Panc1 (cell line): ENCODE measurements around the gene TCHP. TPM values are rescaled to one million over a fixed set of nuclear protein-coding genes. Genes with fewer than 3 reads are reported as not detected.

ENCODE experiments used
- ATAC-seq: fragments of 200-7000 bp; cut with Tn5 transposase; 2 replicates; pipeline ENCODE4 v1.9.1; 2020; ENCODE audit warnings: mild to moderate bottlenecking, moderate library complexity
- BruUV-seq: library from RNA; stranded (reverse); fragments of 400-500 nt; replicated peaks from 2 replicates; lab custom pipeline; 2021; lab: Mats Ljungman, UMichigan
- CTCF ChIA-PET: fragments of 300-600 bp; sonication (Branson Sonifier 250); formaldehyde crosslinking; loops from one replicate; lab custom pipeline; 2022; ENCODE audit warnings: antibody characterized with exemption; lab: Charles Lee
- POLR2A ChIA-PET: fragments of 300-600 bp; sonication (Branson Sonifier 250); formaldehyde crosslinking; loops from one replicate; lab custom pipeline; 2022; ENCODE audit warnings: antibody characterized with exemption; lab: Charles Lee
- DNase-seq: peaks from one replicate; pipeline ENCODE4 v3.0.0-alpha.2; 2010; ENCODE audit warnings: low read depth, low spot score
- H3K27ac ChIP-seq: 2 replicates; pipeline ENCODE4 v1.5.1; 2011; ENCODE audit warnings: mild to moderate bottlenecking, low read length, inconsistent platforms
- H3K27me3 ChIP-seq: fragments of 200-500 bp; sonication (Bioruptor generic); 2 replicates; pipeline ENCODE4 v1.6.0; 2014; ENCODE audit warnings: low read length, inconsistent platforms; ENCODE audit not compliant: control insufficient read depth, insufficient read depth
- H3K36me3 ChIP-seq: fragments of 200-500 bp; sonication (Bioruptor generic); 2 replicates; pipeline ENCODE4 v1.5.1; 2014; ENCODE audit warnings: inconsistent platforms, mild to moderate bottlenecking, low read length, moderate library complexity; ENCODE audit not compliant: control insufficient read depth, insufficient read depth
- H3K4me1 ChIP-seq: 2 replicates; pipeline ENCODE4 v1.5.1; 2011; ENCODE audit warnings: inconsistent platforms, mild to moderate bottlenecking, low read length, moderate library complexity; ENCODE audit not compliant: control insufficient read depth, insufficient read depth
- H3K4me3 ChIP-seq, 2 experiments: 2 replicates each; pipeline ENCODE4 v1.5.1; 2011 to 2012; ENCODE audit warnings: low read depth in 2 of 2, low read length in 2 of 2, mild to moderate bottlenecking in 2 of 2, inconsistent platforms in 1 of 2, moderate library complexity in 1 of 2
- H3K9me3 ChIP-seq: fragments of 200-500 bp; sonication (Bioruptor generic); 2 replicates; pipeline ENCODE4 v1.5.1; 2014; ENCODE audit warnings: low read depth, mild to moderate bottlenecking, inconsistent platforms, low read length, moderate library complexity; ENCODE audit not compliant: control insufficient read depth, insufficient read depth
- POLR2AphosphoS5 ChIP-seq: IDR thresholded peaks from 2 replicates; pipeline ENCODE4 v1.6.1; 2012; ENCODE audit warnings: mild to moderate bottlenecking, low read depth, low read length, moderate library complexity
- REST ChIP-seq, 2 experiments: IDR thresholded peaks; 2 replicates each; pipeline ENCODE4 v1.6.1; 2011 to 2012; ENCODE audit warnings: low read depth in 2 of 2, control low read depth in 1 of 2, low read length in 1 of 2, mild to moderate bottlenecking in 1 of 2, moderate library complexity in 1 of 2; ENCODE audit not compliant: insufficient read depth in 1 of 2
- SIN3A ChIP-seq: IDR thresholded peaks from 2 replicates; pipeline ENCODE4 v1.6.1; 2012; ENCODE audit warnings: low read depth, mild to moderate bottlenecking, low read length, moderate library complexity, borderline replicate concordance; ENCODE audit not compliant: insufficient read depth
- TCF7L2 ChIP-seq: IDR thresholded peaks from 2 replicates; pipeline ENCODE4 v1.6.1; 2011; ENCODE audit warnings: mild to moderate bottlenecking, low read depth, low read length, inconsistent platforms
- in situ Hi-C: cut with HindIII; loops from 2 replicates; pipeline ENCODE4 v1.10.0; 2016; ENCODE audit warnings: low sequenced_read_pairs, low pct_unique_long_range_greater_than_20kb
- intact Hi-C: fragments of 100-400 bp; cut with micrococcal nuclease; formaldehyde crosslinking; loops from one replicate; pipeline ENCODE4 v1.10.0; 2022; ENCODE audit not compliant: unreplicated experiment
- total RNA-seq: library from RNA; stranded (reverse); gene quantifications from one replicate; pipeline ENCODE4 v1.2.1, GENCODE V29; 2021; ENCODE audit not compliant: unreplicated experiment
- TF ChIP-seq, protein P1 (sequence below): fragments of 450-650 bp; IDR thresholded peaks from 2 replicates; pipeline ENCODE4 v1.5.1; 2017; ENCODE audit warnings: mild to moderate bottlenecking

Gene TCHP
- total RNA-seq, 1 experiment from 2014 or later: 25.0 TPM

DNA sequence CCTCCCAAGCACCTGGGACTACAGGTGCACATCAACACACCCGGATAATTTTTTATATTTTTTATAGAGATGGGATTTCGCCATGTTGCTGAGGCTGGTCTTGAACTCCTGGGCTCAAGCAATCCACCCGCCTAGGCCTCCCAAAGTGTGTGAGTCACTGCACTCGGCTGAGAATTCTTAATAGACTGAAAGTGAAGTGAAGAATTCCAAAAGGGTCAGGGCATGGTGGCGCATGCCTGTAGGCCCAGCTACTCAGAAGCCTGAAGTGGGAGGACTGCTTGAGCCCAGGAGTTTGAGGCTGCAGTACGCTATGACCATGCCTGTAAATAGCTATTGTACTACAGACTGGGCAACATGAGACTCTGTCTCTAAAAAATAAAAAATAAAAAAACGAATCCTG, 43.7 kb downstream of the TCHP start:
- DNase-seq (no peak), ATAC-seq (no peak)
- no peak overlapping the region for H3K4me3 ChIP-seq
- TF ChIP-seq TCF7L2: no peak
- no peaks in the 10 kb centered on the region for H3K36me3 ChIP-seq
- no TSS peak for BruUV-seq
- H3K27ac ChIP-seq: no peak overlapping the region
- H3K27me3 ChIP-seq: no peaks in the 10 kb centered on the region
- POLR2A ChIA-PET: interaction anchor here (0.7 kb wide), 1 partner anchor 246 kb away, joined by 5 read pairs; no protein-coding TSS in a partner anchor
- CTCF ChIA-PET: no interaction called here
- no peaks in the 10 kb centered on the region for H3K4me1 ChIP-seq
- in situ Hi-C loops: no loop called here
- H3K9me3 ChIP-seq: no peaks in the 10 kb centered on the region
- intact Hi-C loops: no loop called here

GRCh38 chr12:109944561-109945359, 44.7 kb downstream of the TCHP start:
- Histone ChIP-seq H3K27me3 (no peaks in the 10 kb centered on the region), H3K27ac (no peak overlapping the region), H3K36me3 (peaks cover 3% of the 10 kb centered on the region; the same call in 1 of the 2 replicates), H3K4me3 (no peak overlapping the region), H3K9me3 (no peaks in the 10 kb centered on the region), H3K4me1 (no peaks in the 10 kb centered on the region)
- TF ChIP-seq, protein P1, sequence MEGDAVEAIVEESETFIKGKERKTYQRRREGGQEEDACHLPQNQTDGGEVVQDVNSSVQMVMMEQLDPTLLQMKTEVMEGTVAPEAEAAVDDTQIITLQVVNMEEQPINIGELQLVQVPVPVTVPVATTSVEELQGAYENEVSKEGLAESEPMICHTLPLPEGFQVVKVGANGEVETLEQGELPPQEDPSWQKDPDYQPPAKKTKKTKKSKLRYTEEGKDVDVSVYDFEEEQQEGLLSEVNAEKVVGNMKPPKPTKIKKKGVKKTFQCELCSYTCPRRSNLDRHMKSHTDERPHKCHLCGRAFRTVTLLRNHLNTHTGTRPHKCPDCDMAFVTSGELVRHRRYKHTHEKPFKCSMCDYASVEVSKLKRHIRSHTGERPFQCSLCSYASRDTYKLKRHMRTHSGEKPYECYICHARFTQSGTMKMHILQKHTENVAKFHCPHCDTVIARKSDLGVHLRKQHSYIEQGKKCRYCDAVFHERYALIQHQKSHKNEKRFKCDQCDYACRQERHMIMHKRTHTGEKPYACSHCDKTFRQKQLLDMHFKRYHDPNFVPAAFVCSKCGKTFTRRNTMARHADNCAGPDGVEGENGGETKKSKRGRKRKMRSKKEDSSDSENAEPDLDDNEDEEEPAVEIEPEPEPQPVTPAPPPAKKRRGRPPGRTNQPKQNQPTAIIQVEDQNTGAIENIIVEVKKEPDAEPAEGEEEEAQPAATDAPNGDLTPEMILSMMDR: no peak
- TF ChIP-seq TCF7L2 (no peak), REST (IDR thresholded peaks at IDR 0.05; ENCODE audit: insufficient read depth in 1 of 2, low read depth in 2 of 2, low read length in 1 of 2) (no peak), POLR2AphosphoS5 (no peak), SIN3A (no peak)
- POLR2A ChIA-PET: no interaction called here
- CTCF ChIA-PET: no interaction called here
- BruUV-seq: no TSS peak
- intact Hi-C loops (no loop called here), in situ Hi-C loops (no loop called here)
- ATAC-seq (no peak), DNase-seq (no peak)

DNA sequence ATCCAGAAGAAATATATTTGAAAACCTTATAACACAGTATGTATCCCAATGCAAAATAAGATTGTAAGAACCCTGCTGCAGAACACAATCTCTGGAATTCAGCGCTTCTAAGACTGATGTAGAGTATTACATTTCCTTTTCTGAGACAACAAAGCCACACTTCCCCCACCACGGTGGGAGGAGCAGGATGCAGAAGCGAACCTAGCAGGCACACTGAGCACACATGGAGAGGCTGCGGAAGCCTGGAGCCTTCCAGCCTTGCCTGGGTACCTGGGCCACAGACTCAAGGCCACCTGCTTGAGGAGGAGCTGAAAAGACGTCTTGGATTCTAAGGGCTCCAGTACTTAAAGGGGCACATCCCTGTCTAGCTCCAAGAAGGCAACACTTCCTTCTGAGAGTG, 46.4 kb downstream of the TCHP start:
- intact Hi-C loops: no loop called here
- in situ Hi-C loops: no loop called here
- no peak for DNase-seq
- no TSS peak for BruUV-seq
- CTCF ChIA-PET: no interaction called here
- Histone ChIP-seq H3K4me3 (no peak overlapping the region), H3K4me1 (no peaks in the 10 kb centered on the region), H3K27ac (no peak overlapping the region), H3K9me3 (no peaks in the 10 kb centered on the region), H3K36me3 (peaks cover 7% of the 10 kb centered on the region), H3K27me3 (no peaks in the 10 kb centered on the region)
- POLR2A ChIA-PET: interaction anchor here (0.6 to 0.7 kb wide), 2 partner anchors 20 to 104 kb away, joined by 5 to 6 read pairs; no protein-coding TSS in a partner anchor
- TF ChIP-seq REST (IDR thresholded peaks at IDR 0.05; ENCODE audit: insufficient read depth in 1 of 2, low read depth in 2 of 2, low read length in 1 of 2): no peak
- no peak for TF ChIP-seq POLR2AphosphoS5
- no peak for TF ChIP-seq SIN3A
- TF ChIP-seq, protein P1: no peak
- TF ChIP-seq TCF7L2: no peak
- no peak for ATAC-seq
